IMR-90 (cell line): ENCODE results near the gene FITM1.

ENCODE experiments used
- BHLHE40 ChIP-seq: fragments of 150-350 bp; IDR thresholded peaks from 2 replicates; pipeline ENCODE4 v1.6.1; 2016; ENCODE audit warnings: mild to moderate bottlenecking, low read depth, low read length
- CTCF ChIP-seq: conservative IDR thresholded peaks from 2 replicates; pipeline ENCODE4 v1.5.1; 2012; ENCODE audit warnings: mild to moderate bottlenecking, low read depth, low read length, improper control_type of control experiment
- ELK1 ChIP-seq: fragments of 150-350 bp; IDR thresholded peaks from 2 replicates; pipeline ENCODE4 v1.6.1; 2016; ENCODE audit warnings: low read depth, mild to moderate bottlenecking, low read length, moderate library complexity, borderline replicate concordance
- MAFK ChIP-seq: IDR thresholded peaks from 2 replicates; pipeline ENCODE4 v1.6.1; 2012; ENCODE audit warnings: low read depth, low read length, improper control_type of control experiment
- MXI1 ChIP-seq: IDR thresholded peaks from 2 replicates; pipeline ENCODE4 v1.6.1; 2012; ENCODE audit warnings: low read depth, mild to moderate bottlenecking, low read length, moderate library complexity, borderline replicate concordance
- POLR2A ChIP-seq: IDR thresholded peaks from 2 replicates; pipeline ENCODE4 v1.6.1; 2012; ENCODE audit warnings: mild to moderate bottlenecking, low read depth, low read length
- RAD21 ChIP-seq: IDR thresholded peaks from 2 replicates; pipeline ENCODE4 v1.6.1; 2012; ENCODE audit warnings: low read length, improper control_type of control experiment
- RCOR1 ChIP-seq: IDR thresholded peaks from 2 replicates; pipeline ENCODE4 v1.6.1; 2012; ENCODE audit warnings: mild to moderate bottlenecking, low read length, improper control_type of control experiment; ENCODE audit not compliant: insufficient replicate concordance
- RFX5 ChIP-seq: IDR thresholded peaks from 2 replicates; pipeline ENCODE4 v1.8.0; 2012; ENCODE audit warnings: low read depth, mild to moderate bottlenecking, low read length, moderate library complexity
- USF2 ChIP-seq: fragments of 150-350 bp; IDR thresholded peaks from 2 replicates; pipeline ENCODE4 v1.6.1; 2017; ENCODE audit warnings: mild to moderate bottlenecking, antibody characterized with exemption, low read length, low read depth

- TF ChIP-seq RAD21 (no peak), CTCF (no peak), BHLHE40 (no peak), USF2 (no peak), POLR2A (no peak), MXI1 (no peak), RFX5 (no peak), MAFK (no peak), ELK1 (no peak), RCOR1 (no peak)
Measured at GRCh38 chr14:24110060-24110459, 20.4 kb upstream of the FITM1 start.
